SK-N-SH (cell line): ENCODE measurements around the gene MICAL1. TPM values are rescaled to one million over a fixed set of nuclear protein-coding genes. Genes with fewer than 3 reads are reported as not detected.

ENCODE experiments used
- CTCF ChIA-PET: fragments of 300-600, 350-600 bp; formaldehyde crosslinking; extraction: SDS; loops from one replicate; lab custom pipeline; 2021; lab: Yijun Ruan, JAX
- POLR2A ChIA-PET: fragments of 350-600 bp; sonication (Branson Sonifier 250); formaldehyde crosslinking; extraction: SDS; loops from one replicate; lab custom pipeline; 2020; ENCODE audit warnings: antibody characterized with exemption, inconsistent platforms; lab: Yijun Ruan, JAX
- DNase-seq: peaks from one replicate; pipeline ENCODE4 v3.0.0; 2012
- H2AFZ ChIP-seq: fragments of 200-600 bp; sonication (generic); 2 replicates; pipeline ENCODE4 v1.8.1; 2016; ENCODE audit warnings: antibody characterized with exemption, mild to moderate bottlenecking, low read depth
- H3F3A ChIP-seq: fragments of 200-600 bp; sonication (generic); replicated peaks from 2 replicates; pipeline ENCODE3; 2016; ENCODE audit warnings: antibody characterized with exemption, mild to moderate bottlenecking; ENCODE audit not compliant: insufficient read depth
- H3K27ac ChIP-seq, 2 experiments: fragments of 200-500 bp in 1 of 2; fragments of 200-600 bp in 1 of 2; sonication (Bioruptor generic) in 1 of 2; sonication (generic), shearing (Covaris generic) in 1 of 2; 2 replicates each; pipeline versions ENCODE4 v1.5.1 to v1.6.1; 2014 to 2016; ENCODE audit warnings: low read depth in 2 of 2, inconsistent platforms in 1 of 2, low read length in 1 of 2, mild to moderate bottlenecking in 1 of 2, mixed read lengths in 1 of 2
- H3K27me3 ChIP-seq: fragments of 200-600 bp; sonication (generic), shearing (Covaris generic); 2 replicates; pipeline ENCODE4 v1.6.1; 2016; ENCODE audit warnings: mixed run types; ENCODE audit not compliant: insufficient read depth
- H3K36me3 ChIP-seq, 2 experiments: fragments of 200-500 bp in 1 of 2; fragments of 200-600 bp in 1 of 2; sonication (Bioruptor generic) in 1 of 2; sonication (generic) in 1 of 2; replicated peaks in 1 of 2; 2 replicates each; pipeline versions ENCODE3 to v1.5.1; 2014 to 2016; ENCODE audit warnings: low read length in 1 of 2, mild to moderate bottlenecking in 1 of 2; ENCODE audit not compliant: insufficient read depth in 2 of 2, control insufficient read depth in 1 of 2
- H3K4me1 ChIP-seq, 2 experiments: fragments of 200-500 bp in 1 of 2; fragments of 200-600 bp in 1 of 2; sonication (Bioruptor generic) in 1 of 2; sonication (generic), shearing (Covaris generic) in 1 of 2; 2 replicates each; pipeline versions ENCODE4 v1.5.1 to v1.6.1; 2014 to 2016; ENCODE audit warnings: low read depth in 1 of 2, low read length in 1 of 2, mixed run types in 1 of 2; ENCODE audit not compliant: insufficient read depth in 2 of 2, control insufficient read depth in 1 of 2
- H3K4me2 ChIP-seq: fragments of 200-600 bp; sonication (generic), shearing (Covaris generic); 2 replicates; pipeline ENCODE4 v1.6.1; 2017; ENCODE audit warnings: mixed run types
- H3K4me3 ChIP-seq, 2 experiments: fragments of 200-500 bp in 1 of 2; fragments of 200-600 bp in 1 of 2; sonication (Bioruptor generic) in 1 of 2; sonication (generic), shearing (Covaris generic) in 1 of 2; 2 replicates each; pipeline versions ENCODE4 v1.5.1 to v1.8.1; 2014 to 2016; ENCODE audit warnings: low read depth in 2 of 2, inconsistent platforms in 1 of 2, low read length in 1 of 2, mild to moderate bottlenecking in 1 of 2, mixed read lengths in 1 of 2, moderate library complexity in 1 of 2
- H3K79me2 ChIP-seq: fragments of 200-600 bp; sonication (generic); 2 replicates; pipeline ENCODE4 v1.8.1; 2017; ENCODE audit warnings: mild to moderate bottlenecking; ENCODE audit not compliant: insufficient read depth
- H3K9ac ChIP-seq: fragments of 200-600 bp; sonication (generic); 2 replicates; pipeline ENCODE4 v1.6.1; 2017; ENCODE audit warnings: mixed run types
- H3K9me2 ChIP-seq: fragments of 200-600 bp; sonication (generic); 2 replicates; pipeline ENCODE4 v1.6.1; 2017; ENCODE audit warnings: mixed run types
- H3K9me3 ChIP-seq: fragments of 200-600 bp; sonication (generic); 2 replicates; pipeline ENCODE4 v1.6.1; 2017; ENCODE audit warnings: mixed run types, mild to moderate bottlenecking, moderate library complexity
- H4K20me1 ChIP-seq: fragments of 200-600 bp; sonication (generic); 2 replicates; pipeline ENCODE4 v1.6.1; 2017; ENCODE audit warnings: mild to moderate bottlenecking, mixed run types; ENCODE audit not compliant: insufficient read depth
- CHD2 ChIP-seq: fragments of 150-350 bp; IDR thresholded peaks from 2 replicates; pipeline ENCODE4 v1.6.1; 2018; ENCODE audit warnings: low read length; ENCODE audit not compliant: partially characterized antibody
- ELF1 ChIP-seq: IDR thresholded peaks from 2 replicates; pipeline ENCODE4 v1.4.0; 2012
- FOSL2 ChIP-seq: IDR thresholded peaks from 2 replicates; pipeline ENCODE4 v1.4.0; 2012; ENCODE audit warnings: low read depth, mild to moderate bottlenecking, moderate library complexity, borderline replicate concordance
- FOXJ3 ChIP-seq: sonication (generic); formaldehyde crosslinking; IDR thresholded peaks from 2 replicates; pipeline ENCODE4 v1.5.1; 2020; ENCODE audit warnings: mild to moderate bottlenecking, missing genetic modification reagents
- GATA2 ChIP-seq: sonication (generic); formaldehyde crosslinking; IDR thresholded peaks from 2 replicates; pipeline ENCODE4 v1.5.0; 2020; ENCODE audit warnings: mild to moderate bottlenecking, missing genetic modification reagents
- JUND ChIP-seq: IDR thresholded peaks from 2 replicates; pipeline ENCODE4 v1.4.0; 2012
- MEF2A ChIP-seq: IDR thresholded peaks from 2 replicates; pipeline ENCODE4 v1.4.0; 2012; ENCODE audit warnings: low read depth, borderline replicate concordance
- MXI1 ChIP-seq: IDR thresholded peaks from 2 replicates; pipeline ENCODE4 v1.6.1; 2012; ENCODE audit warnings: mild to moderate bottlenecking, low read depth, low read length, improper control_type of control experiment
- NRF1 ChIP-seq: IDR thresholded peaks from 2 replicates; pipeline ENCODE4 v1.6.1; 2012; ENCODE audit warnings: low read depth, mild to moderate bottlenecking, low read length
- POLR2AphosphoS5 ChIP-seq: IDR thresholded peaks from 2 replicates; pipeline ENCODE4 v1.6.1; 2012; ENCODE audit warnings: low read depth, low read length
- RAD21 ChIP-seq: IDR thresholded peaks from 2 replicates; pipeline ENCODE4 v1.6.1; 2012; ENCODE audit warnings: mild to moderate bottlenecking, low read length
- RCOR1 ChIP-seq: fragments of 150-350 bp; IDR thresholded peaks from 2 replicates; pipeline ENCODE4 v1.6.1; 2017; ENCODE audit warnings: antibody characterized with exemption, low read length
- RFX5 ChIP-seq: IDR thresholded peaks from 2 replicates; pipeline ENCODE4 v1.6.1; 2012; ENCODE audit warnings: mild to moderate bottlenecking, improper control_type of control experiment, low read length
- RXRA ChIP-seq: IDR thresholded peaks from 2 replicates; pipeline ENCODE4 v1.4.0; 2012; ENCODE audit warnings: low read depth, mild to moderate bottlenecking, borderline replicate concordance
- SIN3A ChIP-seq: IDR thresholded peaks from 2 replicates; pipeline ENCODE4 v1.6.1; 2012; ENCODE audit warnings: low read depth, mild to moderate bottlenecking, low read length, moderate library complexity, borderline replicate concordance
- SMC3 ChIP-seq: IDR thresholded peaks from 2 replicates; pipeline ENCODE4 v1.6.1; 2012; ENCODE audit warnings: low read depth, low read length, improper control_type of control experiment
- TAF1 ChIP-seq: IDR thresholded peaks from 2 replicates; pipeline ENCODE4 v1.6.1; 2012; ENCODE audit warnings: low read depth, mild to moderate bottlenecking, low read length, moderate library complexity, borderline replicate concordance
- YY1 ChIP-seq: IDR thresholded peaks from 2 replicates; pipeline ENCODE4 v1.4.0; 2012; ENCODE audit warnings: low read depth, mild to moderate bottlenecking
- WGBS: methylation state at CpG from one replicate; pipeline ENCODE4 v1.1.6; 2017; ENCODE audit warnings: low lambda C conversion rate; 5-methylcytosine and 5-hydroxymethylcytosine counted together
- polyA plus RNA-seq, 3 experiments: library from polyadenylated mRNA; depleted of rRNA; stranded (reverse); fragments of >200 nt; gene quantifications; 2 replicates each; pipeline ENCODE4 v1.2.3, GENCODE V29; 2012
- TF ChIP-seq, protein P1 (sequence below): IDR thresholded peaks from 2 replicates; pipeline ENCODE4 v1.4.0; 2012; ENCODE audit warnings: low read depth
- TF ChIP-seq, protein P2 (sequence below): IDR thresholded peaks from 2 replicates; pipeline ENCODE4 v1.4.0; 2012; ENCODE audit warnings: low read depth, borderline replicate concordance
- TF ChIP-seq, protein P3 (sequence below): fragments of 150-350 bp; IDR thresholded peaks from 2 replicates; pipeline ENCODE4 v1.6.1; 2016; ENCODE audit warnings: mild to moderate bottlenecking, low read depth, low read length
- TF ChIP-seq, protein P4 (sequence below): IDR thresholded peaks from 2 replicates; pipeline ENCODE4 v1.4.0; 2012; ENCODE audit warnings: low read depth, borderline replicate concordance
- TF ChIP-seq, protein P5 (sequence below): IDR thresholded peaks from 2 replicates; pipeline ENCODE4 v1.6.1; 2012; ENCODE audit warnings: mild to moderate bottlenecking, low read depth, low read length, moderate library complexity

MICAL1 gene
- polyA plus RNA-seq, 1 of the 3 experiments (the other 2 are of a cell fraction), result 45.6 TPM

DNA sequence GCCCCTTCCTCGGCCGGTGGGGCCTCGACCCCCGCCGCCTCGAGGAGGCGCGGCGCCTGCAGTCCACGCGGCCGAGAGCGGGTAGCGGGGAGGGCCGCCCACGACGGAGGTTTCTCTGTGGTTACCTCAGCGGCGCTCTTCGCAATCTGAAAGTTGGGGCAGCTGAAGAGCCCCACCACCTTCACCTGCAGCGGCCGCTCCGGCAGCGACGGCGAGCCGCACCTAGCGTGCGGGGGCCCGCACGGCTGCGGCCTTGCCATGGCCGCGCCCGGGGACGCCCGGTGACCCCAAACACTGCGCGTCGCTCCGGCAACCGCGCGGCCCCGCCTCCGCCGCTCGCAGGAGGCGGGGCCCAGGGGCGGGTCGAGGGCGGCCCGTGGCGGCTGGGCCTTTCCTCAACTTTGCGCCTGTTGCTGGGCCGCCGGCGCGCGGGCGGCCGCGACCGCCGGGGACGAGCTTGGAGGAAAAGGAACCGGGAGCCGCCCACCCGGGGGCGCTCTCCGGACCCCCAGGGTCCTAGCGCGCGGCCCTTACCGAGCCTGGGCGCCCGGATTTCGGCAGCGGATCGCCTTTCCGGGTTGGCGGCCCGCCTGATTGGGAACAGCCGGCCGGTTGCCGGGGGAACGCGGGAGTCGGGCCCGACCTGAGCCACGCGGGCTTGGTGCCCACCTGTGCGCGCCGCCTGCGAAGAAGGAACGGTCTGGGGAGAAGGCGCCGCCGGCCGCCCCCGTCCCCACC is 15.1 kb downstream of the MICAL1 start, which contains the start of the genes PPIL6 and SMPD2:
Gene PPIL6 (minus strand): TSS at position 298 of the 738 bp plus-strand sequence. CDS start 38 bp downstream, at position 260.
Gene SMPD2 (plus strand): TSS at position 394 of the 738 bp plus-strand sequence. CDS start 398 bp downstream, outside the sequence.
- no peaks in the 10 kb centered on the region for H4K20me1 ChIP-seq
- 0% methylated on average over 8 of the region's 102 CpGs for WGBS
- H3F3A ChIP-seq, result peaks cover 4% of the 10 kb centered on the region
- CTCF ChIA-PET, result interaction anchor here (0.6 to 3.5 kb wide), 14 partner anchors 10 to 586 kb away, joined by 3 to 47 read pairs (median 4); partner anchors contain the start of genes MICAL1, SESN1 and ZBTB24
- peak within 1 kb of the TSS; percentile 76 to 78 for H3K27ac ChIP-seq
- H3K27me3 ChIP-seq, result no peaks in the 10 kb centered on the region
- POLR2A ChIA-PET, result interaction anchor here (0.6 to 3.9 kb wide), 6 partner anchors 8 to 346 kb away, joined by 3 to 43 read pairs (median 4); partner anchors contain the start of genes CD164 and MICAL1
- peak within 1 kb of the TSS; percentile 88 to 90 for H3K4me3 ChIP-seq
- no peaks in the 10 kb centered on the region for H3K79me2 ChIP-seq
- peak; percentile 98 for DNase-seq
- peaks cover 0 to 25% of the 10 kb centered on the region in 2 experiments for H3K36me3 ChIP-seq
- H3K9ac ChIP-seq, result peak within 1 kb of the TSS; percentile 94
- H3K9me2 ChIP-seq, result no peaks in the 10 kb centered on the region
- peak within 1 kb of the TSS; percentile 89 for H2AFZ ChIP-seq
- H3K9me3 ChIP-seq, result no peaks in the 10 kb centered on the region
- peaks cover 0 to 23% of the 10 kb centered on the region in 2 experiments; a peak in 1 of 4 replicates for H3K4me1 ChIP-seq
- H3K4me2 ChIP-seq, result peak within 1 kb of the TSS; percentile 92
- TF ChIP-seq NRF1 (peak; percentile 21; the same call in 1 of the 2 replicates), MXI1 (peak; percentile 90), FOXJ3 (CRISPR knock-in tag) (no peak), SIN3A (peak; percentile 55; the same call in 1 of the 2 replicates), RFX5 (peak; percentile 62; the same call in 1 of the 2 replicates), YY1 (peak; percentile 61; the same call in 1 of the 2 replicates), RAD21 (peak; percentile 30), CHD2 (no peak), FOSL2 (no peak), POLR2AphosphoS5 (no peak), ELF1 (peak; percentile 72), RCOR1 (no peak), GATA2 (CRISPR knock-in tag) (no peak), JUND (no peak), SMC3 (0 out of 2 replicates have a peak, but pooled peaks have one; percentile 20), TAF1 (peak; percentile 43; the same call in 1 of the 2 replicates), RXRA (no peak), MEF2A (no peak)
- TF ChIP-seq, protein P1, sequence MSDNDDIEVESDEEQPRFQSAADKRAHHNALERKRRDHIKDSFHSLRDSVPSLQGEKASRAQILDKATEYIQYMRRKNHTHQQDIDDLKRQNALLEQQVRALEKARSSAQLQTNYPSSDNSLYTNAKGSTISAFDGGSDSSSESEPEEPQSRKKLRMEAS, result peak; percentile 94
- TF ChIP-seq, protein P2, sequence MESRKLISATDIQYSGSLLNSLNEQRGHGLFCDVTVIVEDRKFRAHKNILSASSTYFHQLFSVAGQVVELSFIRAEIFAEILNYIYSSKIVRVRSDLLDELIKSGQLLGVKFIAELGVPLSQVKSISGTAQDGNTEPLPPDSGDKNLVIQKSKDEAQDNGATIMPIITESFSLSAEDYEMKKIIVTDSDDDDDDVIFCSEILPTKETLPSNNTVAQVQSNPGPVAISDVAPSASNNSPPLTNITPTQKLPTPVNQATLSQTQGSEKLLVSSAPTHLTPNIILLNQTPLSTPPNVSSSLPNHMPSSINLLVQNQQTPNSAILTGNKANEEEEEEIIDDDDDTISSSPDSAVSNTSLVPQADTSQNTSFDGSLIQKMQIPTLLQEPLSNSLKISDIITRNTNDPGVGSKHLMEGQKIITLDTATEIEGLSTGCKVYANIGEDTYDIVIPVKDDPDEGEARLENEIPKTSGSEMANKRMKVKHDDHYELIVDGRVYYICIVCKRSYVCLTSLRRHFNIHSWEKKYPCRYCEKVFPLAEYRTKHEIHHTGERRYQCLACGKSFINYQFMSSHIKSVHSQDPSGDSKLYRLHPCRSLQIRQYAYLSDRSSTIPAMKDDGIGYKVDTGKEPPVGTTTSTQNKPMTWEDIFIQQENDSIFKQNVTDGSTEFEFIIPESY, result no peak
- TF ChIP-seq, protein P3, sequence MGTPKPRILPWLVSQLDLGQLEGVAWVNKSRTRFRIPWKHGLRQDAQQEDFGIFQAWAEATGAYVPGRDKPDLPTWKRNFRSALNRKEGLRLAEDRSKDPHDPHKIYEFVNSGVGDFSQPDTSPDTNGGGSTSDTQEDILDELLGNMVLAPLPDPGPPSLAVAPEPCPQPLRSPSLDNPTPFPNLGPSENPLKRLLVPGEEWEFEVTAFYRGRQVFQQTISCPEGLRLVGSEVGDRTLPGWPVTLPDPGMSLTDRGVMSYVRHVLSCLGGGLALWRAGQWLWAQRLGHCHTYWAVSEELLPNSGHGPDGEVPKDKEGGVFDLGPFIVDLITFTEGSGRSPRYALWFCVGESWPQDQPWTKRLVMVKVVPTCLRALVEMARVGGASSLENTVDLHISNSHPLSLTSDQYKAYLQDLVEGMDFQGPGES, result no peak
- TF ChIP-seq, protein P4, sequence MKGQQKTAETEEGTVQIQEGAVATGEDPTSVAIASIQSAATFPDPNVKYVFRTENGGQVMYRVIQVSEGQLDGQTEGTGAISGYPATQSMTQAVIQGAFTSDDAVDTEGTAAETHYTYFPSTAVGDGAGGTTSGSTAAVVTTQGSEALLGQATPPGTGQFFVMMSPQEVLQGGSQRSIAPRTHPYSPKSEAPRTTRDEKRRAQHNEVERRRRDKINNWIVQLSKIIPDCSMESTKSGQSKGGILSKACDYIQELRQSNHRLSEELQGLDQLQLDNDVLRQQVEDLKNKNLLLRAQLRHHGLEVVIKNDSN, result no peak
- TF ChIP-seq, protein P5, sequence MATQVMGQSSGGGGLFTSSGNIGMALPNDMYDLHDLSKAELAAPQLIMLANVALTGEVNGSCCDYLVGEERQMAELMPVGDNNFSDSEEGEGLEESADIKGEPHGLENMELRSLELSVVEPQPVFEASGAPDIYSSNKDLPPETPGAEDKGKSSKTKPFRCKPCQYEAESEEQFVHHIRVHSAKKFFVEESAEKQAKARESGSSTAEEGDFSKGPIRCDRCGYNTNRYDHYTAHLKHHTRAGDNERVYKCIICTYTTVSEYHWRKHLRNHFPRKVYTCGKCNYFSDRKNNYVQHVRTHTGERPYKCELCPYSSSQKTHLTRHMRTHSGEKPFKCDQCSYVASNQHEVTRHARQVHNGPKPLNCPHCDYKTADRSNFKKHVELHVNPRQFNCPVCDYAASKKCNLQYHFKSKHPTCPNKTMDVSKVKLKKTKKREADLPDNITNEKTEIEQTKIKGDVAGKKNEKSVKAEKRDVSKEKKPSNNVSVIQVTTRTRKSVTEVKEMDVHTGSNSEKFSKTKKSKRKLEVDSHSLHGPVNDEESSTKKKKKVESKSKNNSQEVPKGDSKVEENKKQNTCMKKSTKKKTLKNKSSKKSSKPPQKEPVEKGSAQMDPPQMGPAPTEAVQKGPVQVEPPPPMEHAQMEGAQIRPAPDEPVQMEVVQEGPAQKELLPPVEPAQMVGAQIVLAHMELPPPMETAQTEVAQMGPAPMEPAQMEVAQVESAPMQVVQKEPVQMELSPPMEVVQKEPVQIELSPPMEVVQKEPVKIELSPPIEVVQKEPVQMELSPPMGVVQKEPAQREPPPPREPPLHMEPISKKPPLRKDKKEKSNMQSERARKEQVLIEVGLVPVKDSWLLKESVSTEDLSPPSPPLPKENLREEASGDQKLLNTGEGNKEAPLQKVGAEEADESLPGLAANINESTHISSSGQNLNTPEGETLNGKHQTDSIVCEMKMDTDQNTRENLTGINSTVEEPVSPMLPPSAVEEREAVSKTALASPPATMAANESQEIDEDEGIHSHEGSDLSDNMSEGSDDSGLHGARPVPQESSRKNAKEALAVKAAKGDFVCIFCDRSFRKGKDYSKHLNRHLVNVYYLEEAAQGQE, result no peak
